Keratinocyte (primary cell): ENCODE results near the gene RIPPLY1. TPM values are rescaled to one million over a fixed set of nuclear protein-coding genes. Genes with fewer than 3 reads are reported as not detected.

Experiments
- DNase-seq: peaks from one replicate; pipeline ENCODE4 v3.0.0-alpha.2; 2011; ENCODE audit warnings: low read depth, missing footprints, low spot score
- FAIRE-seq: peaks from 2 replicates; lab custom pipeline; 2011; peaks lifted over from hg19 to GRCh38; lab: Jason Lieb, UNC
- H2AFZ ChIP-seq: 2 replicates; pipeline ENCODE4 v1.6.0; 2012; ENCODE audit warnings: low read length, control low read depth, inconsistent platforms; ENCODE audit not compliant: control insufficient read depth
- H3K27ac ChIP-seq: 2 replicates; pipeline ENCODE4 v1.5.1; 2011; ENCODE audit warnings: low read length; ENCODE audit not compliant: control insufficient read depth, insufficient read depth
- H3K27me3 ChIP-seq: 3 replicates; pipeline ENCODE4 v1.6.0; 2011; ENCODE audit warnings: low read length; ENCODE audit not compliant: control insufficient read depth, insufficient read depth; ENCODE audit errors: extremely low read depth
- H3K36me3 ChIP-seq, 2 experiments: 2 replicates in 1 of 2; 3 replicates in 1 of 2; pipeline ENCODE4 v1.5.1; 2011; ENCODE audit warnings: low read length in 2 of 2, mild to moderate bottlenecking in 1 of 2; ENCODE audit not compliant: control insufficient read depth in 2 of 2, insufficient read depth in 2 of 2; ENCODE audit errors: extremely low read depth in 1 of 2
- H3K4me1 ChIP-seq: 3 replicates; pipeline ENCODE4 v1.5.1; 2011; ENCODE audit warnings: low read length; ENCODE audit not compliant: control insufficient read depth, insufficient read depth; ENCODE audit errors: extremely low read depth
- H3K4me2 ChIP-seq: 3 replicates; pipeline ENCODE4 v1.6.0; 2011; ENCODE audit warnings: low read depth, low read length; ENCODE audit not compliant: control insufficient read depth, insufficient read depth; ENCODE audit errors: extremely low read depth
- H3K4me3 ChIP-seq, 3 experiments: fragments of 200-600 bp in 1 of 3; sonication (generic) in 1 of 3; 2 replicates in 2 of 3; 3 replicates in 1 of 3; pipeline ENCODE4 v1.5.1; 2011 to 2016; ENCODE audit warnings: low read length in 3 of 3, mild to moderate bottlenecking in 3 of 3, control low read depth in 2 of 3, inconsistent platforms in 1 of 3, low read depth in 1 of 3, mixed read lengths in 1 of 3, mixed run types in 1 of 3, moderate library complexity in 1 of 3; ENCODE audit not compliant: control insufficient read depth in 2 of 3, insufficient read depth in 2 of 3; ENCODE audit errors: extremely low read depth in 1 of 3
- H3K79me2 ChIP-seq: 2 replicates; pipeline ENCODE4 v1.6.0; 2012; ENCODE audit warnings: low read length; ENCODE audit not compliant: control insufficient read depth, insufficient read depth
- H3K9ac ChIP-seq: 3 replicates; pipeline ENCODE4 v1.6.0; 2011; ENCODE audit warnings: low read length; ENCODE audit not compliant: control insufficient read depth, insufficient read depth; ENCODE audit errors: extremely low read depth
- H3K9me1 ChIP-seq: 3 replicates; pipeline ENCODE4 v1.6.0; 2011; ENCODE audit warnings: low read length; ENCODE audit not compliant: control insufficient read depth, insufficient read depth; ENCODE audit errors: extremely low read depth
- H3K9me3 ChIP-seq: 2 replicates; pipeline ENCODE4 v1.5.1; 2012; ENCODE audit warnings: low read depth, low read length; ENCODE audit not compliant: control insufficient read depth
- H4K20me1 ChIP-seq: 3 replicates; pipeline ENCODE4 v1.6.0; 2011; ENCODE audit warnings: low read length; ENCODE audit not compliant: control insufficient read depth, insufficient read depth; ENCODE audit errors: extremely low read depth
- EZH2 ChIP-seq: IDR thresholded peaks from one replicate; pipeline ENCODE4 v1.6.1; 2012; ENCODE audit warnings: inconsistent platforms, mild to moderate bottlenecking, low read length, moderate library complexity
- dilution Hi-C: fragments of 300-500 bp; cut with MboI; formaldehyde crosslinking; loops from one replicate; pipeline ENCODE4 v1.7.0; 2020; ENCODE audit warnings: low sequenced_read_pairs; ENCODE audit not compliant: extremely low pct_ligation_motif_present
- polyA plus RNA-seq, 5 experiments: library from polyadenylated mRNA; depleted of rRNA in 3 of 5; stranded (reverse) in 3 of 5; stranded (forward) in 1 of 5; unstranded in 1 of 5; fragments of >200 nt; gene quantifications; 1 replicate in 1 of 5; 2 replicates in 3 of 5; 3 replicates in 1 of 5; pipeline versions ENCODE4 v1.2.1 to v1.2.3, GENCODE V29; 2011 to 2012; ENCODE audit warnings: missing spikeins in 2 of 5, low read depth in 1 of 5, low replicate concordance in 1 of 5
- TF ChIP-seq, protein P1 (sequence below), 3 experiments: IDR thresholded peaks in 1 of 3; conservative IDR thresholded peaks in 1 of 3; optimal IDR thresholded peaks in 1 of 3; 2 replicates in 2 of 3; 3 replicates in 1 of 3; pipeline versions ENCODE3 to v1.5.1; 2011; ENCODE audit warnings: low read length in 3 of 3, mild to moderate bottlenecking in 3 of 3, moderate library complexity in 2 of 3, control low read depth in 1 of 3, inconsistent platforms in 1 of 3; ENCODE audit not compliant: insufficient read depth in 2 of 3; ENCODE audit errors: extremely low read depth in 1 of 3

RIPPLY1 gene
- polyA plus RNA-seq, 1 donor (not counting 4 experiments of a cell fraction or from before 2014, with no cell fraction given), result not detected

DNA sequence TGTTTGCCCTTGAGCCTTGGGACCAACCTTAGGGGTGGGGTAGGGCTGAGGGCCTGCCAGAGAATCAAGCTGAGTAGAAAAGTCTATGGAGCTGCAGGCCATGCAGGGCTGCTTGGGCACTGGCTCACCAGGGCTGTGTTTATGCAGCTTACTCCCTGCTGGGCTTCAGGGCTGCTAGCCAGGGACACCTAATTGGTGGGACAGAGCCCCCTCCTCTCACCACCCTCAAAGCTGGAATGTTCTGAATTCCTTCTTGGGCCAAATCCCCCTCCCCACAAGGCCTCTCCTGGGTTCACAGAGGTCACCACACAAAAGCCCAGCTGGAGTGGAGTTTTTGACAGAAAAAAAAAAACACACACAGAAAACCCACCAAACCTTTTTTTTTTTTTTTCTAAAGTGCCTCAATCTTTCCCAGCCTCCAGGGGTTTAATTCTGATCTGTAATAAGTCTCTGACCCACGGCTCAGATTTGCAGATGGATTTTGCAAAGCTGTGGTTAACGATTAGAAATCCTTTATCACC lies 16.9 kb upstream of the RIPPLY1 start, which contains the start of gene CLDN2:
Gene CLDN2 (plus strand): TSS at position 471 of the 521 bp plus-strand sequence. CDS start 7,827 bp downstream, outside the sequence.
- no peaks in the 10 kb centered on the region for H3K36me3 ChIP-seq
- H4K20me1 ChIP-seq, result no peaks in the 10 kb centered on the region
- no peak within 1 kb of the TSS for H3K9ac ChIP-seq
- H3K9me1 ChIP-seq, result no peaks in the 10 kb centered on the region
- H3K9me3 ChIP-seq, result no peaks in the 10 kb centered on the region
- H3K27me3 ChIP-seq, result peaks cover 7% of the 10 kb centered on the region
- H2AFZ ChIP-seq, result no peak within 1 kb of the TSS
- FAIRE-seq, result no peak
- H3K27ac ChIP-seq, result no peak within 1 kb of the TSS
- dilution Hi-C loops, result no loop called here
- TF ChIP-seq, protein P1, sequence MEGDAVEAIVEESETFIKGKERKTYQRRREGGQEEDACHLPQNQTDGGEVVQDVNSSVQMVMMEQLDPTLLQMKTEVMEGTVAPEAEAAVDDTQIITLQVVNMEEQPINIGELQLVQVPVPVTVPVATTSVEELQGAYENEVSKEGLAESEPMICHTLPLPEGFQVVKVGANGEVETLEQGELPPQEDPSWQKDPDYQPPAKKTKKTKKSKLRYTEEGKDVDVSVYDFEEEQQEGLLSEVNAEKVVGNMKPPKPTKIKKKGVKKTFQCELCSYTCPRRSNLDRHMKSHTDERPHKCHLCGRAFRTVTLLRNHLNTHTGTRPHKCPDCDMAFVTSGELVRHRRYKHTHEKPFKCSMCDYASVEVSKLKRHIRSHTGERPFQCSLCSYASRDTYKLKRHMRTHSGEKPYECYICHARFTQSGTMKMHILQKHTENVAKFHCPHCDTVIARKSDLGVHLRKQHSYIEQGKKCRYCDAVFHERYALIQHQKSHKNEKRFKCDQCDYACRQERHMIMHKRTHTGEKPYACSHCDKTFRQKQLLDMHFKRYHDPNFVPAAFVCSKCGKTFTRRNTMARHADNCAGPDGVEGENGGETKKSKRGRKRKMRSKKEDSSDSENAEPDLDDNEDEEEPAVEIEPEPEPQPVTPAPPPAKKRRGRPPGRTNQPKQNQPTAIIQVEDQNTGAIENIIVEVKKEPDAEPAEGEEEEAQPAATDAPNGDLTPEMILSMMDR (optimal IDR thresholded peaks at IDR 0.05 in 1 of 3, IDR thresholded peaks at IDR 0.05 in 1 of 3, conservative IDR thresholded peaks at IDR 0.05 in 1 of 3; ENCODE audit: extremely low read depth in 1 of 3, insufficient read depth in 2 of 3, low read length in 3 of 3), result no peak
- no peak for TF ChIP-seq EZH2
- H3K79me2 ChIP-seq, result no peaks in the 10 kb centered on the region
- no peak within 1 kb of the TSS for H3K4me2 ChIP-seq
- H3K4me1 ChIP-seq, result peaks cover 19% of the 10 kb centered on the region
- DNase-seq, result no peak
- H3K4me3 ChIP-seq, result no peak within 1 kb of the TSS

DNA sequence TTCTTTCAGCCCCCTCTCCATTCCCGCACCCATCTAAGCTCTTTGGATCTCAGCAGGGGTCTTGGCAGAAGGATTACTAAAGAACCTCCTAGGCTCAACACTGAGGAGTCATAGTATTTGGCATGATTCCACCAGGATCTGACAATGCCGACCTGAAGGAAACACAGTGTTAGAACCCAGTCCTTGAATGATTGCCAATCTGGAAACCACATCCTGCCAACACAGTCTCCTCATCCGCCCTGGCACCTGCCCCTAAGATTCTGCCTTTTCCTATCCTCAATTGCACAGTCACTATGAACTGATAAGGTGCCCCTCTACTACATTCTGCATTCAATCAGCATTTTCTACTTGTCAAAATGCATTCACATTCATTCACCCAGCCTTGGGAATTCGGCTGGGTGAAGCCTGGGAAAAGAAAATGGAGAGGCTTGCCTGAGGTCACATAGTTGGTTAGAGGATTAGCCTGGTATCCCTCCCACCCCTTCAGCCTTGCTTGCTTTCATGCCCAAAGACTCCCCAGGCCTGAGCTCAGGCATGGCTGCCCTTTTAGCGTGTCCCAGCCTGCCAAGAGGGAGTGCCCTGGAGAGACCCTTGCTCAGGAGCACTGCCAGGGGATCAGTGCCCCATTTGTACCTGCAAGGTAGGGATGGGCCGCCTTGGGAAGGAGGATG lies 14.8 kb upstream of the RIPPLY1 start:
- Histone ChIP-seq H3K9me3 (no peaks in the 10 kb centered on the region), H3K27ac (no peak overlapping the region), H3K79me2 (no peaks in the 10 kb centered on the region), H3K27me3 (peaks cover 7% of the 10 kb centered on the region), H2AFZ (no peak overlapping the region), H3K9ac (no peak overlapping the region), H3K36me3 (no peaks in the 10 kb centered on the region), H3K4me2 (peak overlapping the region; percentile 11), H3K4me3 (no peak overlapping the region), H3K9me1 (no peaks in the 10 kb centered on the region), H3K4me1 (peaks cover 19% of the 10 kb centered on the region), H4K20me1 (no peaks in the 10 kb centered on the region)
- dilution Hi-C loops, result no loop called here
- FAIRE-seq, result peak; percentile 73
- DNase-seq, result peak; percentile 68
- TF ChIP-seq, protein P1 (optimal IDR thresholded peaks at IDR 0.05 in 1 of 3, IDR thresholded peaks at IDR 0.05 in 1 of 3, conservative IDR thresholded peaks at IDR 0.05 in 1 of 3; ENCODE audit: extremely low read depth in 1 of 3, insufficient read depth in 2 of 3, low read length in 3 of 3), result no peak
- TF ChIP-seq EZH2, result no peak
